Activated CD4-positive, alpha-beta T cell treated with anti-CD3 and anti-CD28 coated beads, Interleukin-2, Interleukin-4, amounts not matched to agents 100 ng/mL and 50 ng/mL, durations not matched to agents 16 hours and 8 hours (primary cell): Measurements from ENCODE around the gene DYRK4.

Source experiments
- DNase-seq: peaks from one replicate; pipeline ENCODE4 v3.0.0-alpha.2; 2020; ENCODE audit warnings: low spot score

DYRK4 gene

GRCh38 chr12:4564818-4565217, 2.8 kb downstream of the DYRK4 start:
- no peak for DNase-seq

GRCh38 chr12:4566474-4566873, 4.5 kb downstream of the DYRK4 start:
- DNase-seq: no peak

GRCh38 chr12:4567073-4567881, 5.3 kb downstream of the DYRK4 start:
- DNase-seq: no peak

- DNase-seq: no peak
Measured at GRCh38 chr12:4569261-4569660, 7.3 kb downstream of the DYRK4 start.

- DNase-seq: no peak
Measured at GRCh38 chr12:4572680-4573079, 10.7 kb downstream of the DYRK4 start.

GRCh38 chr12:4579305-4580102, 17.5 kb downstream of the DYRK4 start:
- DNase-seq: peak; percentile 16

- no peak for DNase-seq
Measured at GRCh38 chr12:4580281-4580688, 18.3 kb downstream of the DYRK4 start.

GRCh38 chr12:4584281-4584680, 22.3 kb downstream of the DYRK4 start:
- DNase-seq: no peak

GRCh38 chr12:4584896-4585295, 22.9 kb downstream of the DYRK4 start:
- DNase-seq: no peak

GRCh38 chr12:4586500-4586899, 24.5 kb downstream of the DYRK4 start:
- DNase-seq: no peak

- DNase-seq: no peak
Measured at GRCh38 chr12:4587108-4587507, 25.1 kb downstream of the DYRK4 start.

GRCh38 chr12:4588916-4589315, 26.9 kb downstream of the DYRK4 start:
- DNase-seq: no peak

GRCh38 chr12:4589941-4590340, 27.9 kb downstream of the DYRK4 start:
- no peak for DNase-seq

- no peak for DNase-seq
Measured at GRCh38 chr12:4591180-4591687, 29.2 kb downstream of the DYRK4 start.

- DNase-seq: no peak
Measured at GRCh38 chr12:4595881-4596280, 33.9 kb downstream of the DYRK4 start.

- no peak for DNase-seq
Measured at GRCh38 chr12:4603421-4603820, 41.4 kb downstream of the DYRK4 start.

GRCh38 chr12:4603946-4604345, 41.9 kb downstream of the DYRK4 start:
- DNase-seq: no peak

GRCh38 chr12:4604684-4605193, 42.7 kb downstream of the DYRK4 start:
- DNase-seq: peak; percentile 92

- DNase-seq: no peak
Measured at GRCh38 chr12:4607056-4607455, 45.0 kb downstream of the DYRK4 start.

GRCh38 chr12:4609071-4609470, 47.1 kb downstream of the DYRK4 start:
- no peak for DNase-seq

- no peak for DNase-seq
Measured at GRCh38 chr12:4610481-4610880, 48.5 kb downstream of the DYRK4 start.

GRCh38 chr12:4615667-4616066, 53.7 kb downstream of the DYRK4 start:
- no peak for DNase-seq

GRCh38 chr12:4621511-4621910, 59.5 kb downstream of the DYRK4 start:
- no peak for DNase-seq
